Cardiac fibroblast (primary cell): ENCODE data around the gene EIF2S2.

Experiments used
- DNase-seq, 2 donors: peaks; one replicate each; pipeline versions ENCODE4 v3.0.0 to v3.0.0-alpha.2; 2010; ENCODE audit warnings: low read depth in 2 of 2
- H3K4me3 ChIP-seq, 2 donors: replicated peaks in 1 of 2; 1 replicate in 1 of 2; 2 replicates in 1 of 2; pipeline ENCODE4 v1.5.1; 2011; ENCODE audit warnings: low read depth in 2 of 2, low read length in 2 of 2, mild to moderate bottlenecking in 2 of 2, moderate library complexity in 1 of 2
- TF ChIP-seq, protein P1 (sequence below): IDR thresholded peaks from one replicate; pipeline ENCODE4 v1.5.1; 2011; ENCODE audit warnings: low read depth, mild to moderate bottlenecking, low read length, inconsistent platforms

Gene EIF2S2

DNA sequence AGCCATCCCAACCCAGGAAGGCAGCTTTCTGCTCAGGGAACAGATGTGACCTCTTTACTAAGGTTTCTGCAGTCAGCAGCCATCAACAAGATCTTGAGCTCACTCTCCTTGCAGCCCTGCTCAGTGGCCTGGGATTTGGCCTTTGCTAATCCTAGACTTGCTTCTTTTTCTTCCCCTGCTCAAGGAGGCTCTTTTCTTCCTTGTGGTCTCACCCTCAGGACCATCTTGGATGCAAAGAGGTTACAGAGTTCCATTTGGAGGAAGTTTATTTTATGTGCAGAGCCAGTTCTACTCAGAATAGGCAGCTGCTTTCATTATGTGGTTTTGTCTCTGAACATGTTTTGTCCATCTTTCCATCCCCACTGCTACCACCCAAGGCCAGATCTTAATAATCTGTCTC lies 69.0 kb downstream of the EIF2S2 start:
- DNase-seq = no peak
- no peak overlapping the region for H3K4me3 ChIP-seq

DNA sequence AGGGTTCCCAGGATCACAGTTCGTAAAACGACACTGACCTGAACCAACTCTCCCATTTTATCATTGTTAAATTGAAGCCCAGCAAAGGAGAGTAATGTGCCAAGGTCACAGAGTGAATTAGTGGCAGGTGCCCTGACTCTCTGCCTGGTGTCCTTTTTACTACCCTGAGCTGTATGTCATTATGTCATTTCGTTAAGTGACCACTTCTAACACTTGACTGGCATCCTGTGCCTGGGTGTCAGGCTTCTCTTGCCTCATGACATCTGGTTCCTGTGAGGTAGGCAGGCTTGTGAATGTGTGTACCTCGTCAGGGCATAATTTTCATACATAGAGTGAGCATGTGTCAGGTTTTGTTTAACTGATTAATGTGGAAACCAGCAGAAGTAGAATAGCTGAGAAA lies 69.8 kb downstream of the EIF2S2 start:
- no peak overlapping the region for H3K4me3 ChIP-seq
- DNase-seq = peak in 1 of 2 donors; percentile 29
- TF ChIP-seq, protein P1, sequence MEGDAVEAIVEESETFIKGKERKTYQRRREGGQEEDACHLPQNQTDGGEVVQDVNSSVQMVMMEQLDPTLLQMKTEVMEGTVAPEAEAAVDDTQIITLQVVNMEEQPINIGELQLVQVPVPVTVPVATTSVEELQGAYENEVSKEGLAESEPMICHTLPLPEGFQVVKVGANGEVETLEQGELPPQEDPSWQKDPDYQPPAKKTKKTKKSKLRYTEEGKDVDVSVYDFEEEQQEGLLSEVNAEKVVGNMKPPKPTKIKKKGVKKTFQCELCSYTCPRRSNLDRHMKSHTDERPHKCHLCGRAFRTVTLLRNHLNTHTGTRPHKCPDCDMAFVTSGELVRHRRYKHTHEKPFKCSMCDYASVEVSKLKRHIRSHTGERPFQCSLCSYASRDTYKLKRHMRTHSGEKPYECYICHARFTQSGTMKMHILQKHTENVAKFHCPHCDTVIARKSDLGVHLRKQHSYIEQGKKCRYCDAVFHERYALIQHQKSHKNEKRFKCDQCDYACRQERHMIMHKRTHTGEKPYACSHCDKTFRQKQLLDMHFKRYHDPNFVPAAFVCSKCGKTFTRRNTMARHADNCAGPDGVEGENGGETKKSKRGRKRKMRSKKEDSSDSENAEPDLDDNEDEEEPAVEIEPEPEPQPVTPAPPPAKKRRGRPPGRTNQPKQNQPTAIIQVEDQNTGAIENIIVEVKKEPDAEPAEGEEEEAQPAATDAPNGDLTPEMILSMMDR = no peak

More for the DNA sequence above, 69.0 kb downstream of the EIF2S2 start:
- TF ChIP-seq, protein P1 = no peak

DNA sequence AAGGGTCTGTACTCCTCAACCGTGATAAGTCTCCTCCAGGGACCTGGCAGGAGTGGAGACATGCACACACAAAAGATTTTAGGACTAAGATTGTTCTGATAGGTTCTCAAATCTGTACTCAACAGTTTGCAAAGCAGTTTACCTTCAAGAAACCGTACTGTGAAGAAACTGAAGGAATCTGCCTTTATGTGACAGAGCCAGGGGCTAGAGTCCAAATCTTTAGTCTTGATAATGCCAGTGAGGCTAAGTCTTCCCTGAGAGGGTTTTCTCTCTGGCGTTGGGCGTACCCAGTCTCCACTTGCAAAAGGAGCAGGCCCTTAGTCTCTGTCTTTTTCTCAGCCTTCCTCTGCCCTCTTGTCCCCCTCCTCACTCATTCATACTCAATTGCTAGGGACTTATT lies 70.8 kb downstream of the EIF2S2 start:
- DNase-seq = no peak
- TF ChIP-seq, protein P1 = no peak
- H3K4me3 ChIP-seq = no peak overlapping the region

DNA sequence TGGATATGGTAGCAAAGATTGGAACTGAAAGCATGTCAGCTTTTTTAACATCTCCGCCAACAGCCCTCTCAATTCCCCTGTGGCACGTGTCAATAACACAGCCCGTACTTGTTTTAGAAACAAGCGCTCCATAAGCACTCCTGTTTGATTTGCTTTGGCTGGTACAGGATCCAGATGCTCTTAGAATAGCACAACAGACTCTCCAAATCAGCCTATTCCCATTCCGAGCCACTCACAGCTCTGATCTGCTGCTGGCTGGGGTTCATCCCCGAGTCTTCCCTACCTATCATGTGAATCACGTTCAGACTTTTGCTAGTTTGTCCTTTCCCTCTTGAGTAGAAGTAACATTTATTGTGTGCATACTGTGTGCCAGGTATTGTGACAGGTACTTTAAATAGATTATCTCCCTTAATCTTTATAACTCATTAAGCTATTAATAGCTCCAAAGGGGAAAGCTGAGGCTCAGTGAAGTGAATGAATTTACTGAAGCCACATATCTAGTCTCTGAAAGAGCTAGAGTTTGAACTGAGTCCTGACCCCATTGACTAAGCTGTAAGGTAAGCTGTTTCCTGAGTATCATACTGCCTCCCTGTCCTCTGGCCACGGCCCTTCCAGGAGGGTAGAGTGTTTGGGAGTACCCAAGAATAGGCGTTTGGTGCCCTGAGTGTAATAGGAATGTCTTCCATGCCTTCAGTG lies 71.6 kb downstream of the EIF2S2 start:
- TF ChIP-seq, protein P1 = no peak
- no peak for DNase-seq

More for the DNA sequence above, 71.6 kb downstream of the EIF2S2 start:
- no peak overlapping the region for H3K4me3 ChIP-seq
